IMR-90 (cell line): ENCODE data around the gene TARDBP. TPM values are rescaled to one million over a fixed set of nuclear protein-coding genes. Genes with fewer than 3 reads are reported as not detected.
"Not testable (repeated sequence)": the region's sequence is repeated elsewhere in the genome, so short reads cannot be mapped to it uniquely, and the experiment has no call there.

ENCODE experiments used
- ATAC-seq: fragments of 200-7000 bp; cut with Tn5 transposase; 2 replicates; pipeline ENCODE4 v1.9.1; 2020; ENCODE audit warnings: low read depth, mild to moderate bottlenecking, moderate library complexity
- BruUV-seq: library from RNA; stranded (reverse); fragments of 400-500 nt; replicated peaks from 2 replicates; lab custom pipeline; 2021; lab: Mats Ljungman, UMichigan
- CTCF ChIA-PET: fragments of 300-600 bp; formaldehyde crosslinking; extraction: SDS; loops from one replicate; lab custom pipeline; 2021; ENCODE audit warnings: antibody characterized with exemption; lab: Yijun Ruan, JAX
- POLR2A ChIA-PET: fragments of 300-600 bp; sonication (Branson Sonifier 250); formaldehyde crosslinking; loops from one replicate; lab custom pipeline; 2022; ENCODE audit warnings: antibody characterized with exemption; ENCODE audit not compliant: unreplicated experiment; lab: Charles Lee
- DNase-seq: peaks from one replicate; pipeline ENCODE4 v3.0.0; 2013
- H2AFZ ChIP-seq: replicated peaks from 2 replicates; pipeline ENCODE3; 2013; ENCODE audit warnings: low read length, mild to moderate bottlenecking; ENCODE audit not compliant: poor library complexity
- H2AK5ac ChIP-seq: 2 replicates; pipeline ENCODE4 v1.6.1; 2013; ENCODE audit warnings: low read depth, low read length, inconsistent platforms
- H2AK9ac ChIP-seq: replicated peaks from 2 replicates; pipeline ENCODE3; 2013; ENCODE audit warnings: mild to moderate bottlenecking, low read depth, low read length, moderate library complexity; ENCODE audit not compliant: poor library complexity
- H2BK120ac ChIP-seq: 2 replicates; pipeline ENCODE4 v1.6.1; 2013; ENCODE audit warnings: low read depth, low read length, inconsistent platforms
- H2BK15ac ChIP-seq: 3 replicates; pipeline ENCODE4 v1.6.1; 2013; ENCODE audit warnings: low read depth, low read length, inconsistent platforms
- H2BK20ac ChIP-seq: 2 replicates; pipeline ENCODE4 v1.6.1; 2013; ENCODE audit warnings: low read depth, mild to moderate bottlenecking, inconsistent platforms, low read length, moderate library complexity
- H2BK5ac ChIP-seq: 2 replicates; pipeline ENCODE4 v1.6.1; 2013; ENCODE audit warnings: mild to moderate bottlenecking, low read depth, low read length, inconsistent platforms; ENCODE audit not compliant: poor library complexity, severe bottlenecking
- H3K14ac ChIP-seq: replicated peaks from 2 replicates; pipeline ENCODE4 v1.6.1; 2013; ENCODE audit warnings: low read depth, low read length, inconsistent platforms
- H3K18ac ChIP-seq: 2 replicates; pipeline ENCODE4 v1.6.1; 2013; ENCODE audit warnings: low read depth, low read length, control low read depth
- H3K23ac ChIP-seq: 2 replicates; pipeline ENCODE4 v1.6.1; 2013; ENCODE audit warnings: low read depth, low read length, inconsistent platforms
- H3K27ac ChIP-seq: 2 replicates; pipeline ENCODE4 v1.5.1; 2013; ENCODE audit warnings: mild to moderate bottlenecking, control low read depth, low read length; ENCODE audit not compliant: insufficient read depth
- H3K27me3 ChIP-seq: 2 replicates; pipeline ENCODE4 v1.6.1; 2013; ENCODE audit warnings: low read length; ENCODE audit not compliant: control insufficient read depth, insufficient read depth
- H3K36me3 ChIP-seq: 2 replicates; pipeline ENCODE4 v1.6.1; 2013; ENCODE audit warnings: low read length, mixed read lengths; ENCODE audit not compliant: control insufficient read depth, insufficient read depth
- H3K4ac ChIP-seq: 2 replicates; pipeline ENCODE4 v1.6.1; 2013; ENCODE audit warnings: low read depth, low read length, inconsistent platforms
- H3K4me1 ChIP-seq: 2 replicates; pipeline ENCODE4 v1.6.1; 2013; ENCODE audit warnings: low read length, mixed read lengths; ENCODE audit not compliant: control insufficient read depth, insufficient read depth
- H3K4me2 ChIP-seq: 2 replicates; pipeline ENCODE4 v1.6.1; 2013; ENCODE audit warnings: low read depth, mild to moderate bottlenecking, control low read depth, low read length, moderate library complexity
- H3K4me3 ChIP-seq: 2 replicates; pipeline ENCODE4 v1.5.1; 2013; ENCODE audit warnings: low read depth, mild to moderate bottlenecking, control low read depth, low read length, moderate library complexity; ENCODE audit not compliant: insufficient read depth
- H3K56ac ChIP-seq: 2 replicates; pipeline ENCODE4 v1.6.1; 2013; ENCODE audit warnings: low read length, inconsistent platforms; ENCODE audit not compliant: insufficient read depth; ENCODE audit errors: extremely low read depth
- H3K79me1 ChIP-seq, 2 experiments: 2 replicates each; pipeline ENCODE4 v1.6.1; 2013; ENCODE audit warnings: low read length in 2 of 2, inconsistent platforms in 1 of 2, low read depth in 1 of 2
- H3K9ac ChIP-seq: 2 replicates; pipeline ENCODE4 v1.6.1; 2013; ENCODE audit warnings: low read depth, low read length, control low read depth
- H3K9me1 ChIP-seq: 2 replicates; pipeline ENCODE4 v1.6.1; 2013; ENCODE audit warnings: low read length, inconsistent platforms; ENCODE audit not compliant: insufficient read depth
- H3K9me3 ChIP-seq: 2 replicates; pipeline ENCODE4 v1.6.1; 2013; ENCODE audit warnings: low read length; ENCODE audit not compliant: control insufficient read depth, insufficient read depth
- H4K20me1 ChIP-seq: 2 replicates; pipeline ENCODE4 v1.6.1; 2013; ENCODE audit warnings: low read length, inconsistent platforms; ENCODE audit not compliant: insufficient read depth
- H4K5ac ChIP-seq: 2 replicates; pipeline ENCODE4 v1.6.1; 2013; ENCODE audit warnings: mild to moderate bottlenecking, low read depth, low read length, control low read depth
- H4K8ac ChIP-seq, 2 experiments: 2 replicates each; pipeline ENCODE4 v1.6.1; 2013; ENCODE audit warnings: low read depth in 2 of 2, low read length in 2 of 2, control low read depth in 1 of 2, inconsistent platforms in 1 of 2
- H4K91ac ChIP-seq: 2 replicates; pipeline ENCODE4 v1.6.1; 2013; ENCODE audit warnings: low read depth, low read length, inconsistent platforms; ENCODE audit not compliant: insufficient read depth
- BHLHE40 ChIP-seq: fragments of 150-350 bp; IDR thresholded peaks from 2 replicates; pipeline ENCODE4 v1.6.1; 2016; ENCODE audit warnings: mild to moderate bottlenecking, low read depth, low read length
- WGBS, 2 experiments: methylation state at CpG; one replicate each; pipeline versions ENCODE4 v1.1.5 to v1.1.7; 2013; ENCODE audit warnings: missing lambda C conversion rate in 2 of 2; ENCODE audit not compliant: insufficient read length in 1 of 2; ENCODE audit errors: extremely low coverage in 2 of 2; 5-methylcytosine and 5-hydroxymethylcytosine counted together
- dilution Hi-C: fragments of 300-500 bp; cut with HindIII; formaldehyde crosslinking; loops from one replicate; pipeline ENCODE4 v1.14.3; 2018; ENCODE audit warnings: low sequenced_read_pairs; ENCODE audit not compliant: unreplicated experiment
- in situ Hi-C: fragments of 300-500 bp; cut with MboI; formaldehyde crosslinking; loops from 3 replicates; pipeline ENCODE4 v1.14.3; 2019; ENCODE audit warnings: low sequenced_read_pairs, inconsistent platforms, mixed read lengths
- intact Hi-C: fragments of 100-400 bp; cut with micrococcal nuclease; formaldehyde crosslinking; loops from 2 replicates; pipeline ENCODE4 v1.10.0; 2022
- polyA plus RNA-seq, 3 experiments: library from polyadenylated mRNA; depleted of rRNA; stranded (reverse); fragments of >200 nt; gene quantifications; 2 replicates each; pipeline ENCODE4 v1.2.3, GENCODE V29; 2012; ENCODE audit warnings: low replicate concordance in 1 of 3
- total RNA-seq: library from RNA; depleted of rRNA; stranded (reverse); fragments of >200 nt; gene quantifications from 2 replicates; pipeline ENCODE4 v1.2.3, GENCODE V29; 2012

The TARDBP gene
- total and polyA plus RNA-seq, 2 of the 4 experiments (the other 2 are of a cell fraction): 36.7 to 161 TPM

DNA sequence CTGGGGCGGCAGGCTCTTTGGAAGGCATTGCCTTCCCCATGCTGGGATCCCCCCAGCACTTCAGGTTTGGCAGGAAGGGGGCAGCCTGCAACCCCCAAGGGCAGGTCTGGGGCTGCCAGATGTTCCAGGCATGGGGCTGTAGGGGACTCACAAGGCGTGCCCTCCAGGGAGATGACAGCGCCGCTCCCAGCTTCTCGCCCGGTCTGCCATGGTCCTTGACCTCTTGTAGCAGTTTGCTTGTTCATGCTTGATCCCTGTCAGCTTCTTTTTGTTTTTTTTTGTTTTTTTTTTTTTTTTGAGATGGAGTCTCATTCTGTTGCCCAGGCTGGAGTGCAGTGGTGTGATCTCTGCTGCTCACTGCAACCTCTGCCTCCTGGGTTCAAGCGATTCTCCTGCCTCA, 21.6 kb upstream of the TARDBP start:
- H3K4me2 ChIP-seq: no peak overlapping the region
- no peak overlapping the region for H2AFZ ChIP-seq
- H4K91ac ChIP-seq: no peak overlapping the region
- no TSS peak for BruUV-seq
- H2AK9ac ChIP-seq: no peak overlapping the region
- H3K14ac ChIP-seq: no peak overlapping the region
- H4K8ac ChIP-seq: no peak overlapping the region
- no peaks in the 10 kb centered on the region for H3K9me1 ChIP-seq
- H3K36me3 ChIP-seq: no peaks in the 10 kb centered on the region
- POLR2A ChIA-PET: no interaction called here
- no peak overlapping the region for H2BK120ac ChIP-seq
- H3K79me1 ChIP-seq: no peaks in the 10 kb centered on the region
- no peak overlapping the region for H2BK20ac ChIP-seq
- H3K9me3 ChIP-seq: no peaks in the 10 kb centered on the region
- no peak overlapping the region for H3K4me3 ChIP-seq
- H3K23ac ChIP-seq: no peak overlapping the region
- dilution Hi-C loops (no loop called here), in situ Hi-C loops (no loop called here), intact Hi-C loops (no loop called here)
- H3K27me3 ChIP-seq: peaks cover 12% of the 10 kb centered on the region
- no peak overlapping the region for H3K4ac ChIP-seq
- ATAC-seq (no peak), DNase-seq (no peak)
- CTCF ChIA-PET: no interaction called here
- H2AK5ac ChIP-seq: no peak overlapping the region
- WGBS, 2 experiments: 56% methylated on average over 2 of the region's 7 CpGs; no CpG with 5 or more reads in 1 of the 2 experiments
- H3K9ac ChIP-seq: no peak overlapping the region
- H2BK5ac ChIP-seq: no peak overlapping the region
- no peak overlapping the region for H3K56ac ChIP-seq
- no peaks in the 10 kb centered on the region for H4K20me1 ChIP-seq
- no peaks in the 10 kb centered on the region for H3K4me1 ChIP-seq
- TF ChIP-seq BHLHE40: no peak
- H2BK15ac ChIP-seq: no peak overlapping the region
- no peak overlapping the region for H4K5ac ChIP-seq
- H3K18ac ChIP-seq: no peak overlapping the region
- H3K27ac ChIP-seq: no peak overlapping the region

DNA sequence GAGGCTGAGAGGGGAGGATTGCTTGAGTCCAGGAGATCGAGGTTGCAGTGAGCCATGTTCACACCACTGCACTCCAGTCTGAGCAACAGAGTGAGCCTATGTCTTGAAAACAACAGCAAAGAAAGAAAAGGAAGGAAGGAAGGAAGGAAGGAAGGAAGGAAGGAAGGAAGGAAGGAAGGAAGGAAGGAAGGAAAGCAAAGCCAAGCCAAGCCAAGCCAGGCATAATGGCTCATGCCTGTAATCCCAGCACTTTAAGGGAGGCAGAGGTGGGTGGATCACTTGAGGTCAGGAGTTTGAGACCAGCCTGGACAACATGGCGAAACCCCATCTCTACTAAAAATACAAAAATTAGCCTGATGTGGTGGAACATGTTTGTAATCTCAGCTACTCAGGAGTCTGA, 20.4 kb upstream of the TARDBP start:
- H3K56ac ChIP-seq, in situ Hi-C loops, H3K14ac ChIP-seq, H3K79me1 ChIP-seq, H3K4ac ChIP-seq, DNase-seq, H3K23ac ChIP-seq, H2AK5ac ChIP-seq, H2AK9ac ChIP-seq, H3K4me3 ChIP-seq, H2AFZ ChIP-seq, H3K9me1 ChIP-seq, H3K4me1 ChIP-seq, H3K27ac ChIP-seq, POLR2A ChIA-PET, H3K36me3 ChIP-seq, H2BK5ac ChIP-seq, intact Hi-C loops, H2BK20ac ChIP-seq, H4K91ac ChIP-seq, H2BK120ac ChIP-seq, dilution Hi-C loops, H4K20me1 ChIP-seq, H3K9ac ChIP-seq, BruUV-seq, H4K5ac ChIP-seq, H3K4me2 ChIP-seq, ATAC-seq, H3K9me3 ChIP-seq, H3K18ac ChIP-seq, H4K8ac ChIP-seq, H2BK15ac ChIP-seq: not testable (repeated sequence)
- CTCF ChIA-PET: interaction anchor here (1.2 kb wide), 1 partner anchor 14 kb away, joined by 6 read pairs; no protein-coding TSS in a partner anchor
- no CpG with 5 or more reads among the region's 2 CpGs for WGBS, 2 experiments
- peaks cover 11% of the 10 kb centered on the region for H3K27me3 ChIP-seq
